C4-2B (cell line): ENCODE results near the gene L3MBTL4.

Experiments used
- H3K27ac ChIP-seq: fragments of 450-650 bp; 2 replicates; pipeline ENCODE4 v1.5.1; 2017
- ZFX ChIP-seq: fragments of 450-650 bp; IDR thresholded peaks from 2 replicates; pipeline ENCODE4 v1.6.1; 2017
- TF ChIP-seq, protein P1 (sequence below): fragments of 450-650 bp; conservative IDR thresholded peaks from 2 replicates; pipeline ENCODE4 v1.5.1; 2017; ENCODE audit warnings: mild to moderate bottlenecking

L3MBTL4 gene

DNA sequence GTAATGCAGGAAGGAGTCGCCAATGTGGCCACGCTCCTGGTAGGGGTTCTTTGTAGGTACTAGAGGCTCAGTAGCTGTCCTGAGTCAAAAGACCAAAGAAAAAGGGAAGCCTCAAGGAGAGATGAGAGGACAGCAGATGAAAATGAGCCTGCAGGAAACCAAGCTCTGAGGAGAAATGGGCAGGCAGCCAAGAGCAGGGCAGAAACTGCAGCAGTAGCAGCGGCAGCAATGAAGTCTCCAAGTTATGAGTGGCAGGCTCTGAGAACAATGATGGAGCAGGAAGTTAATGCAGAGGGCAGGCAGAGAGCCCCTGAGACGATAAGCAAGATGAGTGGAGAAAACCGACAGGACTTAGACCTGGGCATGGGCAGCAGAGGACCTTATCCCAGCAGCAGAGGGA, 471.2 kb downstream of the L3MBTL4 start:
- H3K27ac ChIP-seq = no peak overlapping the region
- TF ChIP-seq, protein P1, sequence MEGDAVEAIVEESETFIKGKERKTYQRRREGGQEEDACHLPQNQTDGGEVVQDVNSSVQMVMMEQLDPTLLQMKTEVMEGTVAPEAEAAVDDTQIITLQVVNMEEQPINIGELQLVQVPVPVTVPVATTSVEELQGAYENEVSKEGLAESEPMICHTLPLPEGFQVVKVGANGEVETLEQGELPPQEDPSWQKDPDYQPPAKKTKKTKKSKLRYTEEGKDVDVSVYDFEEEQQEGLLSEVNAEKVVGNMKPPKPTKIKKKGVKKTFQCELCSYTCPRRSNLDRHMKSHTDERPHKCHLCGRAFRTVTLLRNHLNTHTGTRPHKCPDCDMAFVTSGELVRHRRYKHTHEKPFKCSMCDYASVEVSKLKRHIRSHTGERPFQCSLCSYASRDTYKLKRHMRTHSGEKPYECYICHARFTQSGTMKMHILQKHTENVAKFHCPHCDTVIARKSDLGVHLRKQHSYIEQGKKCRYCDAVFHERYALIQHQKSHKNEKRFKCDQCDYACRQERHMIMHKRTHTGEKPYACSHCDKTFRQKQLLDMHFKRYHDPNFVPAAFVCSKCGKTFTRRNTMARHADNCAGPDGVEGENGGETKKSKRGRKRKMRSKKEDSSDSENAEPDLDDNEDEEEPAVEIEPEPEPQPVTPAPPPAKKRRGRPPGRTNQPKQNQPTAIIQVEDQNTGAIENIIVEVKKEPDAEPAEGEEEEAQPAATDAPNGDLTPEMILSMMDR = no peak
- no peak for TF ChIP-seq ZFX

DNA sequence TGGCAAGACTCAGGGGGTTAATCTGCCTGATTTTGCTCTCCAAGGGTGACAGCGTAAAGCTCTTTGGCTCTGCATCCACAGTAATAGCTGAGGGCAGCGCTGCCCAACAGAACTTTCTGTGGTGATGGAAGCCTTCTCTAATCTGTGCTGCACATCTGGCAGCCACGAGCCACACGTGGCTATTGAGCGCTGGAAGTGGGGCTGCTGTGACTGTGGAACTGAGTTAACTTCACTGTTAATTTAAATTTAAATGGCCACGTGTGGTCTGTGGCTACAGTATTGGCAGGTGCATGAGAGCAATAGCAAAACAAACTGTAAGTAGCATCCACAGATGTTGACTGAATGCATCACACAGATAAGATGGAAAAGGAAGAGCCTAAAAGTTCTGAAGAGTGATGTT, 472.1 kb downstream of the L3MBTL4 start:
- TF ChIP-seq ZFX = no peak

DNA sequence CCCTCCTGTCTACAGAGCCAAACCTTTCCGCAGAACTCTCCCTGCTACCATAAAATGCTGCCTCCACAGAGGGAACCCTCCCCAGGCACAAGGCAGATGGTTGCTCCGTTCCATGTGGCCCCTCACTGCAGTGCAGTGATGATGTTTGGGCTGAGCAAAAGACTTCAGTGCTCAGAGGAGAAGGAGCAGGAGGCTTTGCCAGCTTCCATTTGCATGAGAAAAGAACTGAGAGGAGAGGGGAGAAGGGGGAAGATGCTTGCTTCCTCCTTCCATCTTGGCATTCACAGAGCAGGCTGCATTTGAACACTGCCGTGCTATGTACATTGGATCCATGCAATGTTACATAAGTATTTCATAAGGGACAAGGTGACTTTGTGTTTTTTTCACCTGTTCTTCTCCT, 472.8 kb downstream of the L3MBTL4 start:
- no peak overlapping the region for H3K27ac ChIP-seq
- TF ChIP-seq ZFX = no peak
- TF ChIP-seq, protein P1 = no peak

More for the DNA sequence above, 472.1 kb downstream of the L3MBTL4 start:
- no peak overlapping the region for H3K27ac ChIP-seq

DNA sequence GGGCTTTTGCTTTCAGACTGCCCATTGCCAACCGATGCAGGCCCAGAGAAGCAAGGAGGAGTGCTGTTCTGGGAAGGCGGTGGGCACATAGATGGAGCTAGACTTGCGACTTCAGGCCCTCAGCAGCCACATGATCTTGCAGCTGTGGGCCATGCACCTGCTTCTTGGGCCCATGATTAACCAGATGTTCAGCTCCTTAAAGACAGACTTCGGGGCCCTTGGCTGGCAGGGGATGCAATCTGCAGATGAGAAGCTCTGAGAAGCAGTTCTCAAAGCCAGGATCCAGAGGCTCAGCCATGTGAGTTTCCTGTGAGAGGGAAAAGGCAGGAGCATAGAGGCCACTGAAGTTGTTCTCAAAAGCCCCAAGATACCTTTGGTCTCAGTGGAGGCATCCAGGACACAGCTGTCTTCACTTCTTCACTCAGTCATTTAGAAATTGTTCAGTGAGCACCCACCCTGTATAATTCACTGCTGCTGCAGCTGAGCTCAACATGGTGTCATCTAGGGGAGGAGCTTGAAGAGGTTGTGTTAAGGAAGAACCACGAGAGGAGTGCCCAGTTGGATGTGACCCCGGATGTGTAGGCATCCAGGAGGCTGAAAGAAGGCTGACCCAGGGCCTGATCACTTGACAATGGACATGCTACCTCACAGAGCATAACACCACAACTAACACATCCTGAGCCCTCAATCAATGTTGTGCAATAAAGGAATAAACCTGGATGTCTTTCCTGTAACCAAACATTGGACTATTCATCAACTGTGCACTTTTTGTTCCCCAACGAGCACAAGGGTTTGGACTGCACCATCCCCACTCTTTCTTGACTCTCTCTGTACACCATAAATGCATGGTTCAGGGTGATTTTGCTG, 474.7 kb downstream of the L3MBTL4 start:
- H3K27ac ChIP-seq = no peak overlapping the region
- TF ChIP-seq, protein P1 = no peak
- TF ChIP-seq ZFX = no peak

DNA sequence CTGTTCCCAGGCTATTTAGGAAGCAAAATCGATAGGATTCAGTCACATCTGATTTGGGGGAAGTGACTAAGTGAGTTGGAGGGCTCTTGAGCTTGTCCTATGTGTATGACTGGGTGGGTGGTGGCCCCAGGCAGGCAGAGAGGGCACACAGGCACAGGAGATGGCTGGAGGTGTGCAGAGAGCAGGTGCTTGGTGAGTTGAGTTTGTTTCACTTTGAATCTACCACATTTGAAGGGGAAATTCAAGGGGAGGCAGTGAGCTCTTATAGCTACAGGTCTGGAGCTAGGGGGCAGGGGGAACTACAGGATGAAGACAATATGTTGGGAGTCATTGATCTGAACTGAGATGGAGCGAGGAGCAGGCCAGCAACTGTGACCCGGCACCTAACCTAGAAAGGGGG, 476.9 kb downstream of the L3MBTL4 start:
- no peak overlapping the region for H3K27ac ChIP-seq
- TF ChIP-seq, protein P1 = no peak
- TF ChIP-seq ZFX = no peak

DNA sequence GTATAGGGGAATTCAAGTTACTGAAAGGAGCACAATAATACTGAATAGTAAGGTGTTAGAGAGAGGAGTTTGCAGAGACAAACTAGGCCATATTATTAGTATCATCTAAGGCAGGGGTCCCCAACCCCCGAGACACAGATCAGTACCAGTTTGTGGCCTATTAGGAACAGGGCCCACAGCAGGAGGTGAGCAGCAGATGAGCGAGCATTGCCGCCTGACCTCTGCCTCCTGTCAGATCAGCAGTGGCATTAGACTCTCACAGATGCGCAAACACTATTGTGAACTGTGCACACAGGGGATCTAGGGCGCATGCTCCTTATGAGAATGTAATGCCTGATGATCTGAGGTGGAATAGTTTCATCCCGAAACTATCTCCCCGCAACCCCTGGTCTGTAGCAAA, 477.6 kb downstream of the L3MBTL4 start:
- no peak overlapping the region for H3K27ac ChIP-seq
- no peak for TF ChIP-seq ZFX
- TF ChIP-seq, protein P1 = no peak

DNA sequence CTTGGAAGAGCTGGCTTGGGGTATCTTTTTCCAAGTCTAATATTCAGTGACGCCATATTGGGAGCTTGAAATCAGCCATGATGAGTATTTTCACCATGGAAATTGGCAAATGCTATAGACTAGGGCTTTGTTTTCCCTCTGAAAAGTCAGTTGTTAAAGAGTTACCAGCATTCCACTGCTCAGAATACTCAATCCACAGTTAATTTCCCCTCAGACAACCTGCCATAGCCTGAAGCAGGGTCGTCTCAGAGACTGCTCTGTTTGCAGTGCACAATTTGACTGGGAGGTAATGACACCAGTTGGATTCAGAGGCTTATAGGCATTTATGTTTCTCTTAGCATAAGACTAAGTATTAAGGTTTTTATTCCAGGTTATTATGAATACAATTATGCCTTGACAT, 483.9 kb downstream of the L3MBTL4 start:
- H3K27ac ChIP-seq = no peak overlapping the region
- TF ChIP-seq, protein P1 = no peak
- TF ChIP-seq ZFX = no peak
